Measurements from ENCODE around the gene RHBDF2.

The RHBDF2 gene

DNA sequence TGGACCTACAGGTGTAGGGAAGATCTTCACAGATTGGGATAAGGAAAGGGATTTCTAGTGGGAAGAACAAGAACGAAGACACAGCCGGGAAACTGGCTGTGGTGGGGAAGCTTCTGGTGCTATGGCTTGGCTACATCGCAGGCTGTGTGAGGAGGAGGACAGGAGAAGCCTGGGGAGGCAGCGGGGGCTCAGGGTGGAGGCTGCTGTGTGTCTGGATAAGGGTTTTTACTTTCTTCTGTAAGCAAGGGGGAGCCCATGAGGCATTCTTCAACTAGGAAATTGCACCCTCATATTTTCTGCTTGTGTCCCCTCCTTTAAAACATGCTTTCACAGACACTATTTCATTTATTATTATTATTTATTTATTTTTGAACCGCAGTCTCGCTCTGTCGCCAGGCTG, 2.9 kb upstream of the RHBDF2 start:
- Histone ChIP-seq H3K9me3 (no peaks in the 10 kb centered on the region), H3K27me3 (peaks cover 0 to 27% of the 10 kb centered on the region in 2 donors), H3K27ac (no peak overlapping the region), H3K4me1 (peaks cover 0 to 36% (median 29%) of the 10 kb centered on the region in 4 donors), H3K4me3 (no peak overlapping the region), H3K36me3 (no peaks in the 10 kb centered on the region)
- TF ChIP-seq, protein P1, sequence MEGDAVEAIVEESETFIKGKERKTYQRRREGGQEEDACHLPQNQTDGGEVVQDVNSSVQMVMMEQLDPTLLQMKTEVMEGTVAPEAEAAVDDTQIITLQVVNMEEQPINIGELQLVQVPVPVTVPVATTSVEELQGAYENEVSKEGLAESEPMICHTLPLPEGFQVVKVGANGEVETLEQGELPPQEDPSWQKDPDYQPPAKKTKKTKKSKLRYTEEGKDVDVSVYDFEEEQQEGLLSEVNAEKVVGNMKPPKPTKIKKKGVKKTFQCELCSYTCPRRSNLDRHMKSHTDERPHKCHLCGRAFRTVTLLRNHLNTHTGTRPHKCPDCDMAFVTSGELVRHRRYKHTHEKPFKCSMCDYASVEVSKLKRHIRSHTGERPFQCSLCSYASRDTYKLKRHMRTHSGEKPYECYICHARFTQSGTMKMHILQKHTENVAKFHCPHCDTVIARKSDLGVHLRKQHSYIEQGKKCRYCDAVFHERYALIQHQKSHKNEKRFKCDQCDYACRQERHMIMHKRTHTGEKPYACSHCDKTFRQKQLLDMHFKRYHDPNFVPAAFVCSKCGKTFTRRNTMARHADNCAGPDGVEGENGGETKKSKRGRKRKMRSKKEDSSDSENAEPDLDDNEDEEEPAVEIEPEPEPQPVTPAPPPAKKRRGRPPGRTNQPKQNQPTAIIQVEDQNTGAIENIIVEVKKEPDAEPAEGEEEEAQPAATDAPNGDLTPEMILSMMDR (IDR thresholded peaks at IDR 0.05) = no peak
- no peak for DNase-seq
- intact Hi-C loops (cut with DNase I; ENCODE audit: low total_unique reads) = loop anchor here (10.0 kb wide), 1 partner anchor 99 kb away; no protein-coding TSS in a partner anchor

DNA sequence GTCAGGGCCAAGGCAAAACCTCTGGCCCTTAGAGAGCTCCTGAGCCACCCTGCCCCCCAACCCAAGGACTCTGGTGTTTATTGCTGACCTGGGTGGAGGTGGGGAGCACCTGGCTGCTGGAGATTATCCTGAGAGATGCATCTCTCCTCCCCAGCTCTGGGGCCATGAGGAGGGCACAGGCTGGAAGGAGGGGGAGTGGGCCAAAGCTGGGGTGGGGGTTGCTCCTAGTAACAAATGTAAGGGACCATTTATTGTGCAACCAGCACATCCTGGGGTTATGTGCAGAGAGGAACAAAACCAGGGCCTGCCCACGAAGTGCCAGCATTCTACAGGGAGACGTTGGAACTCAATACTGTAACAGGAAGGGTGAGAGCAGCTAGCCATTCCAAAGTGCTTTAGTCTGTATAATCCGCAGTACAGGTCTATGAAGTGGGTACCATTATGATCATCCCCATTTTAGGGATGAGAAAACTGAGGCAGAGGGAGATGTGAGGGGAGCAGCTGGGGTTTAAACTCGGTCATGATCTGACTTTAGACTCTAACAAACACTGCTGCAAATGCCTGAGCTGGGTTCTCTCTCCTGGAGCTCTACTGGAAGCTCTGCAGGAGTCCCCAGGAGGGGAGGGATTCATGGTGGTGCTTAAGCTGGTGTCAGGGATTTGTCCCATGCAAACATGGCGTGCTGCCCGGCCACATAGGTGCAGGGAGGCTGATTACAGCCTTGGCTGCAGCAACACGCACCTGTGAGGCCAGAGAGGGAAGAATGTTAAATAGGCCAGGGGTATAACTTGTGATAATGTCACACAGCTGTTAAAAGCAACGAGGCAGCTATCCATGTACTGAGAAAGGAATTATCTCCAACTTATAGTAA, 1.4 kb upstream of the RHBDF2 start:
- Histone ChIP-seq H3K9me3 (no peaks in the 10 kb centered on the region), H3K27me3 (peaks cover 0 to 18% of the 10 kb centered on the region in 2 donors), H3K27ac (peak overlapping the region in 1 of 2 donors; percentile 76), H3K4me1 (peaks cover 0 to 52% (median 41%) of the 10 kb centered on the region in 4 donors), H3K36me3 (no peaks in the 10 kb centered on the region), H3K4me3 (no peak overlapping the region)
- intact Hi-C loops (cut with DNase I; ENCODE audit: low total_unique reads) = loop anchor here (10.0 kb wide), 1 partner anchor 98 kb away; no protein-coding TSS in a partner anchor
- TF ChIP-seq, protein P1 (IDR thresholded peaks at IDR 0.05) = no peak
- no peak for DNase-seq

DNA sequence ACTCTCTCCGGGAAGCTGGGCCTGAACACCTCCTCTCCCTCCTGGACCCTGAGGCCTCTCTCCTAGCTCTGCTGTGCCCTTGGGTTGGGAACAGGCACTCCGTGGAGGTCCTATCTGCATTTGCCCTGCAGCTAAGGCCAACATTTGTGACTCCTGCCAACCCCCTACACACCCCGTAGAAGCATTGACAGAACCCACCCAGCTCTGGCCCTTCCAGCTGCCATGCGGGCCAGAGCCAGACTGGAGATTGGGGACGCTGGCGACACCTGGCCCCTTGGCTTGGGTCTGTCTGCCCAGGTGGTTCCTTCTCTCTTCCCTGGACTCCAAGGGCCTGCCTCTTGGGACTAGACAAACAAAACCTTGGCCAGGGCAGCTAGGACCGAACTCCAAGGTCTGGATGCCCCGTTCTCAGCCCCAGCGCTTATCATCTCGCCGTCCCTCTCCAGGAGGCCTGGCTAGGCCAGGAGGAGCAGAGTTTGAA, 644 bp upstream of the RHBDF2 start:
- Histone ChIP-seq H3K9me3 (no peaks in the 10 kb centered on the region), H3K4me3 (peak overlapping the region; percentile 48 to 79), H3K27me3 (peaks cover 0 to 10% of the 10 kb centered on the region in 2 donors), H3K36me3 (no peaks in the 10 kb centered on the region), H3K27ac (peak overlapping the region; percentile 76 to 85), H3K4me1 (peaks cover 0 to 55% (median 42%) of the 10 kb centered on the region in 4 donors)
- TF ChIP-seq, protein P1 (IDR thresholded peaks at IDR 0.05) = no peak
- intact Hi-C loops (cut with DNase I; ENCODE audit: low total_unique reads) = loop anchor here (10.0 kb wide), 1 partner anchor 97 kb away; no protein-coding TSS in a partner anchor
- DNase-seq = no peak

DNA sequence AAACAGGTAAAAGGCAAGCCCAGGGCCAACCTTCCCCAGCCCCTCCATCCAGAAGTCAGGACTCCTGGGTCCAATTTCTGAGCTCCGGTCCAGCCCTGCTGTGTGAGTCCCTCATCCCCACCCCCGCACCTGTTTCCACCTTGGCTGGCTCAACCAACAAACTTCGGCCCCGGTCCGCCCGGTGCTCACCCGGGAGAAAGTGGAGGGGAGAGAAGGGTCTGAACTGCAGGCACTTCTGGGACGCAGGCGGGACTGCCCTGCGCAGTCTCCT, 541 bp downstream of the RHBDF2 start:
- Histone ChIP-seq H3K36me3 (no peaks in the 10 kb centered on the region), H3K9me3 (no peaks in the 10 kb centered on the region), H3K4me3 (peak overlapping the region; percentile 48 to 79), H3K4me1 (peaks cover 0 to 48% (median 39%) of the 10 kb centered on the region in 4 donors), H3K27me3 (peaks cover 0 to 2% of the 10 kb centered on the region in 2 donors), H3K27ac (peak overlapping the region; percentile 76 to 85)
- TF ChIP-seq, protein P1 (IDR thresholded peaks at IDR 0.05) = no peak
- no peak for DNase-seq
- intact Hi-C loops (cut with DNase I; ENCODE audit: low total_unique reads) = loop anchor here (10.0 kb wide), 1 partner anchor 96 kb away; no protein-coding TSS in a partner anchor

DNA sequence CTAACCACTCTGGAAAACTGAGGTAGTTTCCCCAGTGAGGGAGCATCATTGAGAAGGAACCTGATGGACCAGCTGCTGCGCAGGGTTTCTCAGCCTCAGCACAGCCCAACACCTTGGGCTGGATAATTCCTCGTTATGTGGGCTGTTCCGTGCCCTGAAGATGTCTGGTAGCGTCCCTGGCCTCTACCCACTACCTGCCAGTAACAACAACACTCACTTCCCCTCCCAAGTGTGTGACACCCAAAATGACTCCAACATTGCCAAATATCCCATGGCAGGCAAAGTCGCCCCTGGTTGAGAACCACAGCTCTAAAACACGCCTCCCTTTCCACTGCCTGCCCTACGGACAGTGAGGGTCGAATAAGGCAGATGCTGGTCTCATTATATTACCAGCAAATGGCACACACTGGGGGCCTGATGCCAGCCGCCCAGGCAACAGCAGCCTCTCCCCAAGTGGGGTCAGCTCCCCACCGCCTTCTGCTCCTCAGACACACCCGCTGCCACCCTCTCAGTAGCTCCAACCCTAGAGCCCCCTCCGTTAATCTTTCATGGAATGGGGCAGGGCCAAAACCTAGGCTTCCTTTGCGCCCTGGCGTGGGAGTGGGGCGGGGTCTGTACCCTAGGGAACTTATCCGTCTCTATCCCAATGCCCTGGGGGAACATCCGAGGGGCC, 1.0 kb downstream of the RHBDF2 start:
- peak overlapping the region; percentile 48 to 79 for H3K4me3 ChIP-seq
- H3K9me3 ChIP-seq = no peaks in the 10 kb centered on the region
- no peak for DNase-seq
- H3K27ac ChIP-seq = peak overlapping the region; percentile 76 to 85
- H3K27me3 ChIP-seq = no peaks in the 10 kb centered on the region
- intact Hi-C loops (cut with DNase I; ENCODE audit: low total_unique reads) = loop anchor here (10.0 kb wide), 1 partner anchor 95 kb away; no protein-coding TSS in a partner anchor
- no peaks in the 10 kb centered on the region for H3K36me3 ChIP-seq
- TF ChIP-seq, protein P1 (IDR thresholded peaks at IDR 0.05) = no peak
- H3K4me1 ChIP-seq = peaks cover 0 to 48% (median 39%) of the 10 kb centered on the region in 4 donors
